Head of caudate nucleus (tissue), 42 donors: ENCODE measurements around the gene SLC15A3.
"Not testable (repeated sequence)": the region's sequence is repeated elsewhere in the genome, so short reads cannot be mapped to it uniquely, and the experiment has no call there.

Source experiments
- DNase-seq, 42 donors: peaks; one replicate each; pipeline versions ENCODE4 v3.0.0 to v3.0.0-alpha.2; 2020 to 2021; ENCODE audit warnings: mixed read lengths in 7 of 42
- intact Hi-C: fragments of 100-400 bp; cut with DNase I; formaldehyde crosslinking; loops from one replicate; pipeline ENCODE4 v1.15.0; 2022

SLC15A3 gene

GRCh38 chr11:60978546-60979380, 26.8 kb upstream of the SLC15A3 start:
- no peak for DNase-seq
- intact Hi-C loops = no loop called here

- DNase-seq = no peak
- intact Hi-C loops = no loop called here
These were observed 25.9 kb upstream of the SLC15A3 start for GRCh38 chr11:60977836-60978235.

- DNase-seq = no peak
- intact Hi-C loops = no loop called here
These were observed 25.2 kb upstream of the SLC15A3 start for GRCh38 chr11:60977224-60977623.

- peak in 39 of 42 donors; percentile 23 to 81 (median 58) for DNase-seq
- intact Hi-C loops = no loop called here
These were observed 22.8 kb upstream of the SLC15A3 start for GRCh38 chr11:60974726-60975125.

- intact Hi-C loops = not testable (repeated sequence)
These were observed 22.3 kb upstream of the SLC15A3 start for GRCh38 chr11:60974316-60974715.

GRCh38 chr11:60973699-60974098, 21.7 kb upstream of the SLC15A3 start:
- intact Hi-C loops = no loop called here
- DNase-seq = no peak

More at GRCh38 chr11:60974316-60974715, 22.3 kb upstream of the SLC15A3 start:
- not testable (repeated sequence) for DNase-seq

- intact Hi-C loops = no loop called here
- no peak for DNase-seq
These were observed 20.4 kb upstream of the SLC15A3 start for GRCh38 chr11:60972182-60973030.

GRCh38 chr11:60971520-60971919, 19.5 kb upstream of the SLC15A3 start, which contains the start of gene CD6:
Gene CD6 (plus strand): TSS chr11:60971680. CDS start chr11:60971866, 186 bp downstream.
- DNase-seq = no peak
- intact Hi-C loops = no loop called here

GRCh38 chr11:60970890-60971289, 18.9 kb upstream of the SLC15A3 start:
- intact Hi-C loops = no loop called here
- no peak for DNase-seq

- intact Hi-C loops = no loop called here
- DNase-seq = peak; percentile 30 to 85 (median 68)
These were observed 18.4 kb upstream of the SLC15A3 start for GRCh38 chr11:60970369-60970774.

- intact Hi-C loops = no loop called here
- no peak for DNase-seq
These were observed 16.2 kb upstream of the SLC15A3 start for GRCh38 chr11:60968223-60968622.

- intact Hi-C loops = no loop called here
These were observed 14.9 kb upstream of the SLC15A3 start for GRCh38 chr11:60966890-60967289.

GRCh38 chr11:60964801-60965200, 12.8 kb upstream of the SLC15A3 start:
- intact Hi-C loops = no loop called here
- no peak for DNase-seq

More at GRCh38 chr11:60966890-60967289, 14.9 kb upstream of the SLC15A3 start:
- DNase-seq = no peak

- intact Hi-C loops = no loop called here
These were observed 8.4 kb upstream of the SLC15A3 start for GRCh38 chr11:60960405-60960804.

GRCh38 chr11:60959431-60959830, 7.5 kb upstream of the SLC15A3 start:
- intact Hi-C loops = no loop called here
- no peak for DNase-seq

More at GRCh38 chr11:60960405-60960804, 8.4 kb upstream of the SLC15A3 start:
- DNase-seq = no peak

GRCh38 chr11:60957188-60957587, 5.2 kb upstream of the SLC15A3 start:
- no peak for DNase-seq
- intact Hi-C loops = no loop called here

- intact Hi-C loops = no loop called here
- no peak for DNase-seq
These were observed 3.6 kb upstream of the SLC15A3 start for GRCh38 chr11:60955571-60955970.

GRCh38 chr11:60954421-60954820, 2.4 kb upstream of the SLC15A3 start:
- intact Hi-C loops = no loop called here
- no peak for DNase-seq

- DNase-seq = peak in 1 of 42 donors; percentile 16
- intact Hi-C loops = no loop called here
These were observed 1.8 kb upstream of the SLC15A3 start for GRCh38 chr11:60953781-60954180.

- intact Hi-C loops = no loop called here
- no peak for DNase-seq
These were observed 780 bp upstream of the SLC15A3 start for GRCh38 chr11:60952742-60953170.
